Measurements from ENCODE around the gene SNX13.

Gene SNX13, protein sequence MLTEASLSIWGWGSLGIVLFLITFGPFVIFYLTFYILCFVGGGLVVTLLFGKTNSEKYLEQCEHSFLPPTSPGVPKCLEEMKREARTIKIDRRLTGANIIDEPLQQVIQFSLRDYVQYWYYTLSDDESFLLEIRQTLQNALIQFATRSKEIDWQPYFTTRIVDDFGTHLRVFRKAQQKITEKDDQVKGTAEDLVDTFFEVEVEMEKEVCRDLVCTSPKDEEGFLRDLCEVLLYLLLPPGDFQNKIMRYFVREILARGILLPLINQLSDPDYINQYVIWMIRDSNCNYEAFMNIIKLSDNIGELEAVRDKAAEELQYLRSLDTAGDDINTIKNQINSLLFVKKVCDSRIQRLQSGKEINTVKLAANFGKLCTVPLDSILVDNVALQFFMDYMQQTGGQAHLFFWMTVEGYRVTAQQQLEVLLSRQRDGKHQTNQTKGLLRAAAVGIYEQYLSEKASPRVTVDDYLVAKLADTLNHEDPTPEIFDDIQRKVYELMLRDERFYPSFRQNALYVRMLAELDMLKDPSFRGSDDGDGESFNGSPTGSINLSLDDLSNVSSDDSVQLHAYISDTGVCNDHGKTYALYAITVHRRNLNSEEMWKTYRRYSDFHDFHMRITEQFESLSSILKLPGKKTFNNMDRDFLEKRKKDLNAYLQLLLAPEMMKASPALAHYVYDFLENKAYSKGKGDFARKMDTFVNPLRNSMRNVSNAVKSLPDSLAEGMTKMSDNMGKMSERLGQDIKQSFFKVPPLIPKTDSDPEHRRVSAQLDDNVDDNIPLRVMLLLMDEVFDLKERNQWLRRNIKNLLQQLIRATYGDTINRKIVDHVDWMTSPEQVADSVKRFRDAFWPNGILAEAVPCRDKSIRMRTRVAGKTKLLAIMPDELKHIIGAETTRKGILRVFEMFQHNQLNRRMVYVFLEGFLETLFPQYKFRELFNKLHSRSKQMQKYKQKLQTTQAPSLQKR

DNA sequence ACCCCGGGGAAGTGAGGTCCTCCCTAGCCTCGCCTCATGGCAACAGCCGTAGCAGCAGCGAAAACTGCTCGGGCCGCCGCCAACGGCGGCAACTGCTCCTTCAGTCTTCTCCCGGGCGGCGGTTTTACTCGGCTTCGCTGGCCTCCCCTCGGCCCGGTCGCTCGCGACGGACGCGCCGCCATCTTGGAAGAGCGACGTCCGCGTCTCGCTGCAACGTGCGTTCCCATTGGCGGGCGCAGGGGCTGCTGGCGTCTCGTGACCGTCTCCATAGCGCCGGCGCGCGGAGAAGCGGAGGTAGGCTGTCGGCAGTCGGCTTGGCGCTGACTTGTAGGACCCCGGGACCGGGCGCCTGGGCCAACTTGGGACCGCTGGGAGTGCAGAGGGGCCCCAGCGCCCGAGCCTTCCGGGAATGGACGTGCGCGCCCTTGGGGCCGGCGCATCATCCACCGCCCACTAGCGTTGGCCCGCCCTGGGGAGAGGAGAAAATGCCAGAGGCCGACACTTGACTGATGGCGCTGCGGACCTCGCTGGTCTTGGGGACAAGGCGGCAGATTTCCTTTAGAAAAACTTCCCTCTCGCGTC, at the start of gene SNX13:
TSS of gene SNX13 (minus strand) at position 193 of the 582 bp plus-strand sequence. CDS start 199 bp downstream, outside the sequence.
- DNase-seq (ENCODE audit: low read depth), result peak; percentile 82

DNA sequence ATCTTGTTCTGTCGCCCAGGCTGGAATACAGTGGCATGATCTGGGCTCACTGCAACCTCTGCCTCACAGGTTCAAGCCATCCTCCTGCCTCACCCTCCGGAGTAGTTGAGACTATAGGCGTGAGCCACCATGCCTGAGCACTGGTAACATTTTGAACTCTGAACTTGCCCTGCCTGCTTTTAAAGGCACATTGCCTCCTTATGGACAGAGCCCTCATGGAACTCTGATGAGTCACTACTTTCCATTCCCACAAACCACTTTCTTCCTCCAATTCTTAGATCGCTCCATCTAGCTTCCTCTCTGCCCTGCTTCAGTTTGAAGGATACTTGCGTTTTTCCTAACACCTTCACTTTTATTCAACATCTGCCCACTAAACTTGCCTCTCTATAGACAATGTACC, 49.3 kb upstream of the SNX13 start:
- DNase-seq (ENCODE audit: low read depth), result no peak

DNA sequence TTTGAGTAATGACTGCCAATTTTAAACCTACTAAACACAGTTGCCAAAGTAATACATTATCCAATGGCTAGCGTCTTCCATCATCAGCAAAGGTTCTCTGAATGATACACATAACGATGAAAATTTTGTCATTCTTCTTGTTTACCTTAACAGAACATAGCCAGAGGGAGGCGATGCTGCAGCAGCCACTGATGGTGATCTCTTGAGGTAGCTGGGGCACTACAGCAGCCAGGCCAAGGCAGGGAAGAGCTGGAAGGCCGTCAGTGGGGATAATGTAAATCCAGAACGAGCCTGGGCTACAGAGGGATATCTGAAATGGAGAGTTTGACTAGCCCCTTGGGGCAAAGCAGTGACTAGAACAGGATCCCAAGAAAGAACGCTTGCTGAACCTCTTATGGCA, 48.6 kb upstream of the SNX13 start:
- no peak for DNase-seq (ENCODE audit: low read depth)

DNA sequence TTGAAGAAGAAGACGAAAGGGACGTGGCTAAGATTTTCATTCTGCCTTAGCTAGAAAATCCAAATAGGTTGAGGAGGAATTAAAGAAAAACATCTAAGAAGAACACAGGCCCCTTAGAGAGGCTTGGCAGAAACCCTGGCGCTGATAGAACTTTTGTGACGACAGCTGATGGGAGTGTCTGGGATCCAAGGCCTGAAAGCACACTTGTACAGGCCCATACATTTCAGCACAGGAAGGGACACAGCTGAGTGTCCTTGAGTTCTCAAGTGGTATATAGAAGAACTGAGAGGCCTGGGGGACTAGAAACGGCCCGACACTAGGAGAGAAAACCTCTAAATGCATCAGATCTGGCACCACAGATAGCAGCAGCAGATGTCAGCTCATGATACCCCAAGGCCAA, 47.8 kb upstream of the SNX13 start:
- no peak for DNase-seq (ENCODE audit: low read depth)

DNA sequence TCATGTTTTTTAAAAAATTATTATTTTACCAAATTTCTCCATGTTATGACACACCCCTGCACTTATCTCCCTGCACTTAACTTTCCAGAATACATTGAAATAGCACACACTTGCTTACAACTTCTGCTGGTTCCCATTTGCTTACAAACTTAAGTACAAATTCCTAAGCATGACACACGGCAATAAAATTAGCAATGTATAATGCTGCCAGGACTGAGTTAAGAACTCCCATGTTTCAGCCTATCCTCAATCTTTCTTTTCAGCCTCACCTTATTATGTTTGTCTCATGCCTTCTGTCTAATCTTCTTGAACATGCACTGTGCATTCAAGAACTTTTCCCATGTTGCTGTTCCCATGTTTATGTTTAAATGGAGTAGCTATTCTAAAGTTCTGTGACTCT, 46.6 kb upstream of the SNX13 start:
- no peak for DNase-seq (ENCODE audit: low read depth)

DNA sequence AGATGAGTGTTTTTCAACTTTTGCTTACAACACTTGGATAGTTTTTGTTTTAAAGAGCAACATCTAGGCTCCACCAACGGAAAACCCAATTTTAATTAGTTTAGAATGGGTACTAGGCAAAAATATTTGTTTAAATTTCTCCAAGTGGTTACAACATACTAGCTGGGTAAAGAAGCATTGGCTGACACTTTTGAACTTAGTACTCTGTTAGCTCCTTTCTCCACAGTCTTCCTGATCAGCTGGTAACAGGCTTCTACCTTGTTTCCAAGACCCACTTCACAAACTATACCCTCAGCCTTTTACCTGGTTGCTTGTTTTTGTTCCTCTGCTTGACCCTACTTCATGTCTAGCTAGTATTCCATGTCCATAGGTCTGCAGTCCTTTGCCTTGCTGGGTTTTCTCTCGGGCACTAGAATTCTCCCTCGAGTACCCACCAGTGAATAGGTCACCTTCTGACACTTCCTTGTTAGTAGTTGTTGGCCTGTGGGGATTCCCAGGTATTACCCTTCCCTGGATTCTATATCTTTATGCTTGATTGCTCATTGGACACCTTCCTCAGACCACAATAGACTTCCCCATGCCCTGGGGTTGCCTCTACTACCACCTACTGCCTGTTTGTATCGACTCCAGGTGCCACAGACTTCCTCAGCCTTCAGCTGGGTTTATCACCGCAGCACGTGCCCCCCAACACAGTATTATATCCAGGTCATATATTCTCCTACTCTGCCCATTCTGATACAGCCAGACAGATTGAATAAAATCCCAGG, 45.4 kb upstream of the SNX13 start:
- no peak for DNase-seq (ENCODE audit: low read depth)

DNA sequence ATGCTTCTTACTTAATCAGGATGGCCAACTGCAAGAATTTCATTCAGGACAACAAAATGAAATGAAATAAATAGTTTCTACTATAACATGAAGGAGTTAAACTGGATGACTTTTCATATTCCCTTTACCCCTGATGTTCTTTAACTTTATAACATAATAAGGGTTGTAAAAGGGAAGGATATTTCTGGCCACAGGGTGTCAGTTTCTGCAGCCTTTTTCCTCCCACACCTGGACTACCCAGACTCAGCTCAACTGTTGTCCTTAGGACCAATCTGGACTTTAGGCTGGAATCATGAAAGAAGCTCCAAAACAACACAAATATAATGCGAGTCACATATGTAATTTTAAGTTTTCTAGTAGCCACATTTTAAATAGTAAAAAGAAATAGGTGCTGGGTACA, 44.0 kb upstream of the SNX13 start:
- DNase-seq (ENCODE audit: low read depth), result no peak

DNA sequence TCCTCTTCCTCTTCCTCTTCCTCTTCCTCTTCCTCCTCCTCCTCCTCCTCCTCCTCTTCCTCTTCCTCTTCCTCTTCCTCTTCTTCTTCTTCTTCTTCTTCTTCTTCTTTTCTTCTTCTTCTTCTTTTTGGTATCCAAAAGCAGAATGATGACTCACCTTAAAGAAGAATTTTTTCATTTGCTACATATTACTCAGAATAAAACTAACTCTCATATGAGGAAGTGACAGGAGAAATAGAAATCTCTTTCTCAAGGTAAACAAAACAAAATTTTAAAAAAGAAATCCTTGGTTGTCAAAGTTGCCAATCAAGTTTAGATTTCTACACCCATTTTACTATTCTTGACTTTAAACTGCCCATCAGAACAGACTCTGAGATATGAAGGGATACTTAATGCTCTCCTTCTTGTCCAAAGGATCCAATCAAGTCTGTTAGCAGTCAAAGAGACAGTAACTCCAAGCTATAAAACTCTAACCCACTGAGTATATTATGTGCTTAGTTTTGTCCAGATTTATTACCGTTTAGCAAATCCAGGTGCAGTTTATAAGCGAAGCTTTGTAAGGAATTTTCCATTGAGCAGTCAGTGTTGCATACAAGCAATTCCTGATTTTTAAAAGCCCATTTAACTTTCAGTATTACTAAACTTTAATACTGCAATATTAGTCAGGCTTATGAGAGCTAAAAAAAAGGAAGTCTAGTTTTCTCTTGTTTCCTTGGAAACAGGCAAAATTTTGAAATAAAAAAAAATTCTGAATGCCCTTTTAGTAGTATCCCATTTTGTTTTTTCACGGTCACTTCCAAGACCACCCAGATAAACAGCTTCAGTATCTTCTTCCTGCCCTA, 43.1 kb upstream of the SNX13 start:
- no peak for DNase-seq (ENCODE audit: low read depth)

DNA sequence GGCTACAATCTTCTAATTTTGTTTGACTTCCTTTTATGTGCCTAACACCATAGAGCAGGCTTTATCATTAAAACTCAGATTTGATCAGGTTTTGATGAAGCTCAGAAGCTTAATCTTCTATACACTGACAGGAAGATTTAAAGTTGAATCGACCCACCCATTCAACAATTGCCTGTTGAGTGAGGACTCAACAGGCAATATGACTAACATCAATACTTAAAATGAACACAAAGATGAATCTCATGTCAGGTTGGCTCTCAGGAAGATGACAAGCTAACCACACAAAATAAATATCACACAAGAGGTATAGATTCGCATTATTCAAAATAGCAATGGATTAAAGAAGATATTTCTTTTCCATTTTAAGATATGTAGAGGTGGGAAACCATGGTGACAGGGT, 36.7 kb upstream of the SNX13 start:
- DNase-seq (ENCODE audit: low read depth), result no peak

DNA sequence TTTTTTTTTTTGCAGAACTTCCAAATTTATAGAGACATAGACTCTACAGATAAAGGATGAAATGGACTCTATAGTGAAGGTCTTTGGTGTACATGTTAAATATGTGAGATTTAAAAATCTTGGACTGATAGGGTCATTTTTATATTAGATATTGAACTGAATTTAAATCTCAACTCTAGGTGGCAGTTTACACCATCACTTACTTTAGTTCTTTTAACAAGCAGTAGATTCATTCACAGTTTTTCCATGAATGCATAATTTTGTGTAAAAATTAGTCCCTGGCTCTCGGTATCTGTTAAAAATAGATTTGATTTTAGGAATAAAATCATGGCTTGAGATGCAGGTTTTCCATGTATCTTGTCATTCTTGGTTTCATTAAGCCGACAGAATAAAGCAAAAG, 31.1 kb upstream of the SNX13 start:
- DNase-seq (ENCODE audit: low read depth), result no peak

DNA sequence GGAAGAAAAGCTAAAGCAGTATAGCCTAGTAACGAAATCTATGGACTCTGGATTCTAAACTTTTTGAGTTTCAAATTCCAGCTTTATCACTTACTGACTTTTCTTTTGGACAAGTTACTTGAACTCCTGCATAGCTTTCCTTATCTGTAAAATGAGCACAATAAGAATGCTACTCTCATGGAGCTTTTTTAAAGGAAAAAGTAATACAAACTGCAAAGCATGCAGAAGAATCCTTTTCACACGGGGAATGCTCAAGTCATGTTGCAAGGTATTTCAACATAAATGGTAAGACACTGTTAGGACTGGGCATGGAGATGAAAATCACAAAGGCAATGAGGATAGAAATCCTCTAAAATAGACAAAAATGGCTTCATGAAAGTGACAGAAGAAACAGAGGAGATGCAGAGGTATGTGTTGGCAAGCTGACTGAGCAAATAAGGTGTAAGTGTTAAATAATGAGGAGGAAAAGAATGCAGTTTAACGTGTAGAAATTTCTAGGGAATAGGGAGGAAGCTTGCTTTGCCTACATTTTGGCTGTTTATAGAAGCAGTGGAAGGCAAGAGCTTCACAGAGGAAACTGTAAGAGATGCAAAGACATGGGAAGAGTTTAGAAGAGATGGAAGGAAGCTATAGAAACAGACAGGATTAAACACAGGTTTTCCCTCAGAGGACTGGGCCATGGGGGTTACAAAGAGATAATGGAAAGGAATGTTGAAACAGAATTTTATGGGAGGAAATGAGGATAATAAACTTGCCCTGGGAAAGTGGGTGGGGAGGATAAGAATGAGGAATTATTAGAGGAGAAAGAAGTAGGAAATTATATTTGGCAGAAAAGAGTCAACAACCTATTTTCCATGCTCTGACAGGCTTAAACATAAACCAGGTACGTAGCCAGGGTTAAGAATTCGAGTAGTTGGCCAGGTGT, 28.8 kb upstream of the SNX13 start:
- no peak for DNase-seq (ENCODE audit: low read depth)

DNA sequence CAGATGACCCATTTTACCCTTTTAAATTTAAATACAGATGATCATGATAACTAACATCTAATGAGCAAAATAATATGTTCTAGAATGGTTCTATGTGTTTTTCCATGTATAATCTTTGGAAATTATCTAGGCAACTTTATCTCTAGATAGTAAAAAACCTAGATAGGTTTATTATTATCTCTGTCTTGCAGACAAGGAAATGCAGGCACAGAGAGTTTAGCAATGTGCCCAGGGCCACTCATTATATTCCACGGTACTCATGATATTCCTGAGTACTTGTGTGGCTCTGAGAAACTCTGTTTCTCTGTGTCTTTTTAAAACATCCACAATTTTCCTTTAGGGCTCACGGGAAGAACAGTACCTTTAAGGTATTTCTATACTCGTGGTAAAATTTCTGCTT, 26.4 kb upstream of the SNX13 start:
- no peak for DNase-seq (ENCODE audit: low read depth)

DNA sequence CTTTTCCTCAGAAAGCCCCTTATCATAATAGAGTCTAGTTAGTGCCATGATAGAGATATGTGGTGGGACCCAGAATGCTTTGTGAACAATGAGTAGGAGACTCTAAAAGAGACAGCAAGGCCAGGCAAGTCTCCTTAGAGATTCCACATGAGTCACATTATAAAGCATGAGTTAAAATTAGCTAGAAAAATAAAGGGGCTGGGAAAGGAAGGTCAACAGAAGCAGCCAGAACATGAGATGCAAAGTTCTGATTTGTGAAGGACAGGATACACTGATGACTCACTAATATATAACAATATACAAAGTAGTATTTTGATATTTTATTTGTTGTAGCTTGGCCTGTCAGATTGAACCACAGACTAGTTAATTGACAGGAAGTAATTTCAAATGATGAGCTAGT, 25.3 kb upstream of the SNX13 start:
- no peak for DNase-seq (ENCODE audit: low read depth)

DNA sequence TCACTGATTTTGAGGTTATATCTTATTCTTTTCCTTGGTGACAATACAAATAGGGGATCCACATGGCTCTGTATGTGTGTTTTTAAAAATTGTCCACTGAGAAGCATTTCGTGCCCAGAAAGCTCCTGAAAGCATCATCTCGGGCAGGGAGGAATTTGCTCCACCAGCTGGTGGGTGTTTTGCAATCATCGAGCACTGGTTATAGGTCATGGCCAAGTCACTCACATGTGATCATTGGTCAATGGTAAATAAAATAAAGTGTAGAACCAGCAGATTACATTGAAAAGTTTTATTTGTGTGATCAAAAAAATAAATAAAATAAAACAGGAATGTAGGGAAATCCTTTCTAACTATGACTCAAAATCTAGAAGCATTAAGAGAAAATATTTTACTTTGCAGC, 23.0 kb upstream of the SNX13 start:
- DNase-seq (ENCODE audit: low read depth), result no peak

DNA sequence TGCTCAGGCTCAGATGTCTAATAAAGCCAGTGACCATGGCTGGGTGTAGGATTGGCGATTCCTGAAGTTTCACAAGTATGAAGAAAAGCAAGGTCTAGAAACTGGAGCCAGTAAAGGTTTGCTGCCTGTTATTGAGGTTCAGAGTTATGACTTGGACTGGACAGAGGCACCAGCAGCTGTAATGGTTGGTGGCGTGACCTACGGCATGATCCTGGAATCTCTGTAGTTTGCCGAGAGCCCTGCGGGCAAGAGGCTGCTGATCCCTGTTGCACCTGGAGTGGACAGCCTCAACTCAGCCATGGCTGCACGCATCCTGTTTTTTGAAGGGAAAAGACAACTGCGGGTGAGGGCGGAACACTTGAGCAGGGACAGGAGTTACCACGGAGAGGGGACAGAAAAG, 22.4 kb upstream of the SNX13 start:
- DNase-seq (ENCODE audit: low read depth), result no peak

DNA sequence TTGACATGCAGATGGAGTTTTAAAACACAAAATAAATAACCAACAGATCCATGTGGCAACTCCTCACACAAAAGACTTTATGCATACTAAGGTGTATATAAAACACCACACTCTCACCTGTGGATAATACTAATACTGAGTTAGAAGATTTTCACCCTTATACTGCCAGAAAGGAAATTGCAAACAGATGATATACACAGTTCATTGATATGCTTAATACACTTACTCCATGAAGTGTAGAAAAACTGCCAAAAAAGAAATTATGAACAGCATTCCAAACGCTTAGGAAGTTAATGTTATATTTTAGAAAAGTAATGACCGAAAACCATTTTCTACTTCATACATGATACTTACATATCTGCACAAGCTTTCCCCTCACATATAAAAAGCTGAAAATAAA, 17.6 kb upstream of the SNX13 start:
- no peak for DNase-seq (ENCODE audit: low read depth)

DNA sequence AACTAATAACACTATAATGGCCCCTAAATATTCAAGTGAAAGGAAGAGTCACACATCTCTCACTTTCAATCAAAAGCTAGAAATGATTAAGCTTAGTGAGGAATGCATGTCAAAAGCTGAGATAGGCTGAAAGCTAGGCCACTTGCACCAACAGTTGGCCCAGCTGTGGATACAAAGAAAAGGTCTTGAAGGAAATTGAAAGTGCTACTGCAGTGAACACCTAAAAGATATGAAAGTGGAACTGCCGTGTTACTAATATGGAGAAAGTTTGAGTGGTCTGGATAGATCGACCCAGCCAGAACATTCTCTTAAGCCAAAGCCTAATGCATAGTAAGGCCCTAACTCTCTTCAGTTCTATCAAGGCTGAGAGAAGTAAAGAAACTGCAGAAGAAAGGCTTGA, 12.1 kb upstream of the SNX13 start:
- no peak for DNase-seq (ENCODE audit: low read depth)

DNA sequence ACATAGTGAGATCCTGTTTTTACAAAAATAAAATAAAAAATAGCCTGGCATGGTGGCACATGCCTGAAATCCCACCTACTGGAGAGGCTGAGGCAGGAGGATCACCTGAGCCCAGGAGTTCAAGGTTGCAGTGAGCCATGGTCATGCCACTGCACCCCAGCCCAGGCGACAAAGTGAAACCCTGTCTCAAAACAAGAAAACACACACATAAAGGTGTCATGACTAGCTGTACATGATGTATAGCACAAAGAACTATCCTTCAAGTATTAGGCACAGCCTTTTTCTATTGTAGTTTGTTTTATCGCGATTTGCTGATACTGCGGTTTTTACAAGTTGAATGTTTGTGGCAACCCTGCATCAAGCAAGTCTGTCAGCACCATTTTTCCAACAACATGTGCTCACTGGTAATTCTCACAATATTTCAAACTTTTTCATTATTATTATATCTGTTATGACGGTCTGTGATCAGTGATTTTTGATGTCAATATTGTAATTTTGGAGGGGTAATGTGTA, 11.5 kb upstream of the SNX13 start:
- no peak for DNase-seq (ENCODE audit: low read depth)

DNA sequence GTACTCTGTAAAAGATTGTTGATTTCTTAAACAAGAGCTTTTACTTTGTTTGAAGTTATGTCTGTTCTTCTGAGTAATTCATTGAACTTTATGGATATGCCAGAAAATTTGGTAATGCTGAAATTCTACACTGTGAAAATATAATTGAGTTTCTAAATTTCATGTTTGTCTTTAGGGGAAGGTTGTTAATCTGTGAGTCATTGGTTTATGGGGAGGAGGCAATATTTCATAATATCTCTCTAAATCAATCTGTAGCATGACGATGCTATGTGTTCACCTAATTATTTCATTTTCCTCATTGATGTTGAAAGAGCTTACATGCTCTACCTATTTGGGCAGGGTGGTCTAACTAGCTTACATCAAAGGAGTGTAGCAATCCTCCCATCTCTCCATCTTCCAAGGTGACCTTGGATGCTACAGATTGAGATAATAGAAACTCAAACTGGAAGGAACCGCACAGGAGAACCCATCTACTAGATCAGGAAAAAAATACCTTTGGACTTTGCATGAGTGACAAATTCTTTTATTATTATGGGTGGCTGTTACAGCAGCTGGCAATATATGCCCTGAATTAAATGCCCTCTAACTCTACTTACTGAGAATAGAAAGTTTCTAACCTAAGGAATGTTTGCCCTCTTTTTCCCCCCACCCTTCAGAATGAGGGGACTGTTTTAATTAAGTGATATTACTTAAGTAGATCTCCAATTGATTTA, 8.4 kb upstream of the SNX13 start:
- no peak for DNase-seq (ENCODE audit: low read depth)
